GM18867 (cell line): ENCODE measurements around the gene QKI.

Experiments
- ATAC-seq: cut with Tn5 transposase; IDR thresholded peaks from one replicate; pipeline ENCODE4 v1.9.1; 2021; ENCODE audit warnings: mild to moderate bottlenecking, moderate library complexity; ENCODE audit not compliant: unreplicated experiment

QKI gene

GRCh38 chr6:163605385-163606097, 191.0 kb downstream of the QKI start:
- ATAC-seq = no peak

GRCh38 chr6:163607792-163608191, 193.3 kb downstream of the QKI start:
- ATAC-seq = no peak

- ATAC-seq = no peak
Observed at GRCh38 chr6:163608204-163608644, 193.7 kb downstream of the QKI start.

GRCh38 chr6:163612200-163612599, 197.7 kb downstream of the QKI start:
- ATAC-seq = no peak

GRCh38 chr6:163613025-163613424, 198.5 kb downstream of the QKI start:
- ATAC-seq = no peak

- ATAC-seq = no peak
Observed at GRCh38 chr6:163613668-163614067, 199.2 kb downstream of the QKI start.

- ATAC-seq = no peak
Observed at GRCh38 chr6:163616452-163616851, 201.9 kb downstream of the QKI start.

GRCh38 chr6:163617549-163617948, 203.0 kb downstream of the QKI start:
- no peak for ATAC-seq

- ATAC-seq = no peak
Observed at GRCh38 chr6:163620101-163620500, 205.6 kb downstream of the QKI start.

- ATAC-seq = peak; percentile 47
Observed at GRCh38 chr6:163620670-163621330, 206.3 kb downstream of the QKI start.

- no peak for ATAC-seq
Observed at GRCh38 chr6:163625265-163625664, 210.7 kb downstream of the QKI start.

GRCh38 chr6:163626073-163626867, 211.8 kb downstream of the QKI start:
- ATAC-seq = no peak

GRCh38 chr6:163627274-163628062, 212.9 kb downstream of the QKI start:
- ATAC-seq = peak; percentile 71
